ENCODE data around the gene MAPK10. TPM values are rescaled to one million over a fixed set of nuclear protein-coding genes. Genes with fewer than 3 reads are reported as not detected.

MAPK10 gene
- total and polyA plus RNA-seq, 2 of the 8 experiments (the other 6 are each of a cell fraction or from before 2014, with no cell fraction given): 2.5 to 3.1 TPM

GRCh38 chr4:86286726-86287125 lies 73.1 kb downstream of the MAPK10 start:
- no peaks in the 10 kb centered on the region for H3K23me2 ChIP-seq (ENCODE audit: low read depth, low read length)

More at GRCh38 chr4:86286726-86287125, 73.1 kb downstream of the MAPK10 start:
- no peak overlapping the region for H4K8ac ChIP-seq (ENCODE audit: extremely low read depth, insufficient read depth, low read length)
- H2BK12ac ChIP-seq (ENCODE audit: low read depth, low read length): no peak overlapping the region
- ChIA-PET CTCF (ENCODE audit: partially characterized antibody) (interaction anchor here (1.7 kb wide), 1 partner anchor 864 kb away, joined by 3 read pairs; no protein-coding TSS in a partner anchor), POLR2A (ENCODE audit: partially characterized antibody) (no interaction called here)
- H2BK15ac ChIP-seq (ENCODE audit: low read length): no peak overlapping the region
- H2BK120ac ChIP-seq (replicated peaks; ENCODE audit: low read depth, low read length): no peak overlapping the region
- H3K4me2 ChIP-seq (ENCODE audit: insufficient read depth in 1 of 2, low read depth in 2 of 2, low read length in 2 of 2): no peak overlapping the region
- no peak overlapping the region for H3K56ac ChIP-seq (replicated peaks; ENCODE audit: insufficient read length, low read depth, low read length)
- H2BK5ac ChIP-seq (ENCODE audit: low read depth, low read length): no peak overlapping the region
- H3K23ac ChIP-seq (ENCODE audit: insufficient read length): no peak overlapping the region
- H3K79me2 ChIP-seq (ENCODE audit: control insufficient read depth in 1 of 2, insufficient read depth in 2 of 2, low read length in 2 of 2): no peaks in the 10 kb centered on the region
- no peak overlapping the region for H3K14ac ChIP-seq (ENCODE audit: insufficient read length)
- no peaks in the 10 kb centered on the region for H4K20me1 ChIP-seq (replicated peaks in 1 of 2; ENCODE audit: control insufficient read depth in 1 of 2, insufficient read depth in 2 of 2, low read length in 2 of 2)
- H3K9ac ChIP-seq (replicated peaks in 1 of 4; ENCODE audit: extremely low read depth in 1 of 4, low read depth in 3 of 4, low read length in 3 of 4): no peak overlapping the region
- no peak for TF ChIP-seq KDM4A (IDR thresholded peaks at IDR 0.05; ENCODE audit: low read depth, low read length, severe bottlenecking)
- TF ChIP-seq SP4 (IDR thresholded peaks at IDR 0.05; ENCODE audit: low read length): no peak
- no peak for TF ChIP-seq NANOG (IDR thresholded peaks at IDR 0.05; ENCODE audit: insufficient read depth, low read depth, low read length, poor library complexity, severe bottlenecking)
- no peak for TF ChIP-seq SIRT6 (IDR thresholded peaks at IDR 0.05; ENCODE audit: low read length)
- TF ChIP-seq CTBP2 (IDR thresholded peaks at IDR 0.05; ENCODE audit: borderline replicate concordance, insufficient read depth, insufficient read length, low read length): no peak
- no peak for TF ChIP-seq TEAD4 (IDR thresholded peaks at IDR 0.05; ENCODE audit: low read depth, low read length)
- TF ChIP-seq PHF8 (conservative IDR thresholded peaks at IDR 0.05; ENCODE audit: low read depth, low read length): no peak
- TF ChIP-seq POLR2A (IDR thresholded peaks at IDR 0.05; ENCODE audit: control extremely low read depth in 1 of 2, low read depth in 2 of 2, low read length in 2 of 2): no peak
- TF ChIP-seq TAF7 (optimal IDR thresholded peaks at IDR 0.05; ENCODE audit: borderline replicate concordance, low read depth, low read length): no peak
- TF ChIP-seq NRF1 (IDR thresholded peaks at IDR 0.05; ENCODE audit: low read depth, low read length): no peak
- TF ChIP-seq ASH2L (IDR thresholded peaks at IDR 0.05; ENCODE audit: low read length): no peak
- no peak for TF ChIP-seq EGR1 (IDR thresholded peaks at IDR 0.05; ENCODE audit: borderline replicate concordance, low read depth, low read length)
- TF ChIP-seq SRF (IDR thresholded peaks at IDR 0.05; ENCODE audit: low read depth, low read length): no peak
- no peak for TF ChIP-seq POLR2AphosphoS5 (IDR thresholded peaks at IDR 0.05; ENCODE audit: low read depth, low read length)
- no peak for TF ChIP-seq BRCA1 (IDR thresholded peaks at IDR 0.05; ENCODE audit: low read depth, low read length)
- TF ChIP-seq CEBPB (IDR thresholded peaks at IDR 0.05; ENCODE audit: low read depth, low read length): no peak
- H2AK5ac ChIP-seq (ENCODE audit: low read depth, low read length): no peak overlapping the region
- no peak overlapping the region for H3K4ac ChIP-seq (replicated peaks; ENCODE audit: insufficient read length, low read depth, low read length)
- H4K5ac ChIP-seq (ENCODE audit: insufficient read length, low read depth, low read length): no peak overlapping the region
- FAIRE-seq (no peak), DNase-seq (ENCODE audit: low read depth in 1 of 2, low spot score in 2 of 2) (no peak)
- H3K9me3 ChIP-seq (ENCODE audit: insufficient read depth in 2 of 2, low read depth in 1 of 2, low read length in 1 of 2): no peaks in the 10 kb centered on the region
- no peak overlapping the region for H2BK20ac ChIP-seq (ENCODE audit: low read length)
- no peak overlapping the region for H3K27ac ChIP-seq (ENCODE audit: low read depth, low read length)
- no peaks in the 10 kb centered on the region for H3K27me3 ChIP-seq (replicated peaks in 1 of 4; ENCODE audit: control insufficient read depth in 3 of 4, extremely low read depth in 1 of 4, insufficient read depth in 3 of 4, low read length in 3 of 4)
- no peaks in the 10 kb centered on the region for H3K36me3 ChIP-seq (ENCODE audit: control insufficient read depth in 2 of 4, insufficient read depth in 4 of 4, low read length in 3 of 4)
- H4K91ac ChIP-seq (replicated peaks; ENCODE audit: insufficient read length, low read length): no peak overlapping the region
- WGBS, 2 experiments (ENCODE audit: extremely low coverage in 1 of 2, insufficient coverage in 1 of 2, insufficient read length in 1 of 2, insufficient replicate concordance in 2 of 2, low coverage in 1 of 2, low lambda C conversion rate in 2 of 2, missing lambda C conversion rate in 1 of 2): 75% methylated on average over 2 of the region's 2 CpGs; no CpG with 5 or more reads in 1 of the 2 experiments
- H3K79me1 ChIP-seq (ENCODE audit: low read depth, low read length): no peaks in the 10 kb centered on the region
- H3K18ac ChIP-seq (ENCODE audit: extremely low read depth, low read length): no peak overlapping the region
- no peaks in the 10 kb centered on the region for H3K4me1 ChIP-seq (replicated peaks in 1 of 4; ENCODE audit: control insufficient read depth in 3 of 4, insufficient read depth in 4 of 4, low read length in 3 of 4)
- H2AFZ ChIP-seq (ENCODE audit: low read length): no peak overlapping the region
- no peak overlapping the region for H3K4me3 ChIP-seq (ENCODE audit: extremely low read depth in 1 of 4, insufficient read depth in 2 of 4, low read depth in 3 of 4, low read length in 4 of 4)
